ENCODE measurements around the gene VSTM2L.

DNA sequence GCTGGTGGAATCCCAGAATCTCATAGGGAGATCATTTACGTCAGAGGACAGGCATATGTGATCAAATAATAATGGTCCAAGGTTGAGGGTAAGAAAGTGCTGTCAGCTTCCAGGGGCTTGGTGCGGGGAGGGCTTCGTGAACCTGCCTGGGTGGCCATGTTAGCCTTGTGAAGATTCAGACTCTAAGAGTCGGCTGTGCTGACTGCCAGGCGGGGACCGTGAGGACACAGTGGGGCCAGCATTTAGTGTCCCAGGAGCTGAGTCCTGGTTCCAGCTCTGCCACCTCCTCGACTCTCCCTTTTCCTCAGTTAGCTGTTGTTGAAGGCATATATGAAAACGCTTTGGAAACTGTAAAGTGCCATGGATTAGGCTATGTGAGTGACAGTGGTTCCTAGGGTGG lies 33.5 kb downstream of the VSTM2L start:
- TF ChIP-seq, protein P1, sequence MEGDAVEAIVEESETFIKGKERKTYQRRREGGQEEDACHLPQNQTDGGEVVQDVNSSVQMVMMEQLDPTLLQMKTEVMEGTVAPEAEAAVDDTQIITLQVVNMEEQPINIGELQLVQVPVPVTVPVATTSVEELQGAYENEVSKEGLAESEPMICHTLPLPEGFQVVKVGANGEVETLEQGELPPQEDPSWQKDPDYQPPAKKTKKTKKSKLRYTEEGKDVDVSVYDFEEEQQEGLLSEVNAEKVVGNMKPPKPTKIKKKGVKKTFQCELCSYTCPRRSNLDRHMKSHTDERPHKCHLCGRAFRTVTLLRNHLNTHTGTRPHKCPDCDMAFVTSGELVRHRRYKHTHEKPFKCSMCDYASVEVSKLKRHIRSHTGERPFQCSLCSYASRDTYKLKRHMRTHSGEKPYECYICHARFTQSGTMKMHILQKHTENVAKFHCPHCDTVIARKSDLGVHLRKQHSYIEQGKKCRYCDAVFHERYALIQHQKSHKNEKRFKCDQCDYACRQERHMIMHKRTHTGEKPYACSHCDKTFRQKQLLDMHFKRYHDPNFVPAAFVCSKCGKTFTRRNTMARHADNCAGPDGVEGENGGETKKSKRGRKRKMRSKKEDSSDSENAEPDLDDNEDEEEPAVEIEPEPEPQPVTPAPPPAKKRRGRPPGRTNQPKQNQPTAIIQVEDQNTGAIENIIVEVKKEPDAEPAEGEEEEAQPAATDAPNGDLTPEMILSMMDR (IDR thresholded peaks at IDR 0.05; ENCODE audit: borderline replicate concordance, extremely low read depth, low read length, poor library complexity, severe bottlenecking), result no peak
- TF ChIP-seq EZH2 (IDR thresholded peaks at IDR 0.05; ENCODE audit: borderline replicate concordance, low read depth, low read length, severe bottlenecking), result no peak

Data from DND-41 (cell line).